ENCODE data around the gene STAB1. TPM values are rescaled to one million over a fixed set of nuclear protein-coding genes. Genes with fewer than 3 reads are reported as not detected.
A peak's percentile ranks its signal among the peaks of the same experiment; 100 is the strongest.

STAB1 gene
- polyA plus RNA-seq, 3 donors = 3.8 to 535 (median 15.8) TPM

GRCh38 chr3:52452570-52453221, 42.4 kb upstream of the STAB1 start:
- Histone ChIP-seq H4K20me1 (ENCODE audit: insufficient read depth, low read length) (peaks cover 15% of the 10 kb centered on the region), H2AFZ (ENCODE audit: insufficient read depth, low read depth, low read length, poor library complexity, severe bottlenecking) (no peak overlapping the region), H3K79me2 (ENCODE audit: insufficient read depth, low read length) (peaks cover 29% of the 10 kb centered on the region), H3K27me3 (ENCODE audit: control insufficient read depth in 2 of 2, insufficient read depth in 2 of 2, low read length in 2 of 2) (no peaks in the 10 kb centered on the region), H3K36me3 (replicated peaks in 1 of 2; ENCODE audit: control insufficient read depth in 1 of 2, insufficient read depth in 2 of 2, low read length in 2 of 2) (peaks cover 0 to 1% of the 10 kb centered on the region in 2 donors), H3K9me3 (replicated peaks in 1 of 2; ENCODE audit: control insufficient read depth in 1 of 2, insufficient read depth in 1 of 2, low read length in 2 of 2) (no peaks in the 10 kb centered on the region), H3K4me3 (replicated peaks in 1 of 3; ENCODE audit: low read depth in 2 of 3, low read length in 3 of 3) (no peak overlapping the region), H3K9ac (ENCODE audit: insufficient read depth, low read length, poor library complexity, severe bottlenecking) (no peak overlapping the region), H3K4me2 (replicated peaks; ENCODE audit: extremely low read depth, low read length, poor library complexity, severe bottlenecking) (no peak overlapping the region), H3K27ac (ENCODE audit: low read depth in 1 of 2, low read length in 2 of 2) (no peak overlapping the region), H3K4me1 (ENCODE audit: control insufficient read depth in 1 of 2, insufficient read depth in 2 of 2, low read length in 2 of 2) (peaks cover 27 to 29% of the 10 kb centered on the region in 2 donors)
- Mint-ChIP-seq H3K36me3 (peaks cover 0 to 7% of the 10 kb centered on the region in 2 donors), H3K4me3 (no peak overlapping the region), H3K27ac (no peak overlapping the region), H3K9me3 (peaks cover 0 to 9% (median 3%) of the 10 kb centered on the region in 7 donors), H3K27me3 (ENCODE audit: low read depth in 3 of 3) (peaks cover 0 to 6% (median 1%) of the 10 kb centered on the region in 3 donors), H3K4me1 (peaks cover 30% of the 10 kb centered on the region)
- intact Hi-C loops (cut with micrococcal nuclease) = no loop called here
- no peak for TF ChIP-seq CTCF (IDR thresholded peaks at IDR 0.05)
- WGBS (ENCODE audit: insufficient coverage) = 92% methylated on average over 9 of the region's 11 CpGs
- DNase-seq = no peak

GRCh38 chr3:52453496-52454249, 41.5 kb upstream of the STAB1 start, which contains the start of gene TNNC1:
TNNC1 (minus strand) TSS chr3:52454041; CDS start chr3:52454015, 26 bp downstream.
- Histone ChIP-seq H3K27ac (ENCODE audit: low read depth in 1 of 2, low read length in 2 of 2) (peak within 1 kb of the TSS; percentile 57 to 94), H3K79me2 (ENCODE audit: insufficient read depth, low read length) (peaks cover 33% of the 10 kb centered on the region), H2AFZ (ENCODE audit: insufficient read depth, low read depth, low read length, poor library complexity, severe bottlenecking) (peak within 1 kb of the TSS; percentile 97), H3K4me2 (replicated peaks; ENCODE audit: extremely low read depth, low read length, poor library complexity, severe bottlenecking) (peak within 1 kb of the TSS; percentile 96), H4K20me1 (ENCODE audit: insufficient read depth, low read length) (peaks cover 16% of the 10 kb centered on the region), H3K4me1 (ENCODE audit: control insufficient read depth in 1 of 2, insufficient read depth in 2 of 2, low read length in 2 of 2) (peaks cover 27 to 31% of the 10 kb centered on the region in 2 donors), H3K4me3 (replicated peaks in 1 of 3; ENCODE audit: low read depth in 2 of 3, low read length in 3 of 3) (peak within 1 kb of the TSS; percentile 81 to 91 (median 89)), H3K9me3 (replicated peaks in 1 of 2; ENCODE audit: control insufficient read depth in 1 of 2, insufficient read depth in 1 of 2, low read length in 2 of 2) (no peaks in the 10 kb centered on the region), H3K36me3 (replicated peaks in 1 of 2; ENCODE audit: control insufficient read depth in 1 of 2, insufficient read depth in 2 of 2, low read length in 2 of 2) (peaks cover 7 to 11% of the 10 kb centered on the region in 2 donors), H3K27me3 (ENCODE audit: control insufficient read depth in 2 of 2, insufficient read depth in 2 of 2, low read length in 2 of 2) (no peaks in the 10 kb centered on the region), H3K9ac (ENCODE audit: insufficient read depth, low read length, poor library complexity, severe bottlenecking) (peak within 1 kb of the TSS; percentile 85)
- Mint-ChIP-seq H3K27me3 (ENCODE audit: low read depth in 3 of 3) (peaks cover 0 to 3% (median 0%) of the 10 kb centered on the region in 3 donors), H3K9me3 (peaks cover 0 to 9% (median 3%) of the 10 kb centered on the region in 7 donors), H3K27ac (peak within 1 kb of the TSS; percentile 80 to 94 (median 92)), H3K36me3 (peaks cover 7 to 17% of the 10 kb centered on the region in 2 donors), H3K4me3 (peak within 1 kb of the TSS; percentile 90 to 92), H3K4me1 (peaks cover 33% of the 10 kb centered on the region)
- WGBS (ENCODE audit: insufficient coverage) = 76% methylated on average over 11 of the region's 16 CpGs
- no peak for TF ChIP-seq CTCF (IDR thresholded peaks at IDR 0.05)
- no peak for DNase-seq
- intact Hi-C loops (cut with micrococcal nuclease) = no loop called here

Measured in CD14-positive monocyte (primary cell).